C4-2B (cell line): ENCODE data around the gene ALOX5AP.

ENCODE experiments used
- CTCF ChIP-seq: fragments of 450-650 bp; conservative IDR thresholded peaks from 2 replicates; pipeline ENCODE4 v1.5.1; 2017; ENCODE audit warnings: mild to moderate bottlenecking
- ZFX ChIP-seq: fragments of 450-650 bp; IDR thresholded peaks from 2 replicates; pipeline ENCODE4 v1.6.1; 2017

GRCh38 chr13:30791354-30792001, 56.1 kb downstream of the ALOX5AP start:
- TF ChIP-seq CTCF, result no peak
- TF ChIP-seq ZFX, result no peak
